Activated CD8-positive, alpha-beta memory T cell treated with anti-CD3 and anti-CD28 coated beads, Interleukin-2, amount 50 U/mL, for 24 hours (primary cell): ENCODE data around the gene GNAI2.
"Not testable (repeated sequence)": the region's sequence is repeated elsewhere in the genome, so short reads cannot be mapped to it uniquely, and the experiment has no call there.

Experiments
- DNase-seq: peaks from one replicate; pipeline ENCODE4 v3.0.0-alpha.2; 2020; ENCODE audit errors: extremely low read depth

Gene GNAI2

DNA sequence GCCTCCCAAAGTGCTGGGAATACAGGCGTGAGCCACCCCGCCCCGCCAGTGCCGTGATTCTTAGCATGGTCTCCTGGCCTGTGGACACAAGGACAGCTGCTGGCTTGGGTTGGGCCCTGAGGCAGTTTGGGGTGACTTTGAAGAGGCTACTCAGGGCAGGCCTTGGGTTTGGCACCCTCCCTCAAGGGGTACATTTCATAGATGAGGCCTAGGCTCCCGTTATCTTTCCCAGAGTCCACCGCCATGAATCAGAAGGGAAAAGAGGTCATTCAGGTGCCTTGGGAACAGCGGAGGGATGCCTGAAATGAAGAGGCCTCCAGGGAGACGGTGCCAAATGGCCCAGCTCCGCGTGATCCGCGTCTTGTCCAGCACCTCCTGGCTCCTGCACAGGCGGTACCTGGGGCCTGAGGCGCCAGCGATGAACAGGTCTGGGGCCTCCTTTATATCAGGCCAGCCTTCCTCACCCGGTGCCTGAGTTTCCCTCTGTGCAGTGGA lies 9.3 kb downstream of the GNAI2 start:
- DNase-seq: no peak

- DNase-seq: peak; percentile 83
These were observed 10.0 kb downstream of the GNAI2 start for GRCh38 chr3:50245831-50246516.

DNA sequence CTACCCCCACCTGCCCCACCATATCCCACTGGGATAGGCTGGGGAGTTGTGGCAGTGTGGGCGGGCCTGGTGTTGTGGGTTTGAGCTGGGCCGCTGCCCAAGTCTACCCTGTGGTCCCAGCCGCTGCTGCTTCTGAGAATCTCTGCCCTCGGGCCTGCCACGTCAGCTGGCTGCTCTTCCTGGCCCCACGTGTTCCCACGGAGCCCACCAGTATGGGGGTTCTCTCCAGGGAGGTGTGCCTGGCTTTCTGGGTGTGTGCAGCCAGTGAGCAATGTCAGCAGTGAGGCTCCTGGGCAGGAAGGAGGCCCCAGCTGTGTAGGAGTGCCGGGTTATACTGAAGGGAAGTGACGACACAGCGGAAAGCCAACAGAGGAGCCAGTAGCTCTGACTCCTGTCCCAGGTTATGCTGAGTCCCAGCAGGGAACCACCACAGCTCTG lies 10.5 kb downstream of the GNAI2 start:
- DNase-seq: peak; percentile 81

DNA sequence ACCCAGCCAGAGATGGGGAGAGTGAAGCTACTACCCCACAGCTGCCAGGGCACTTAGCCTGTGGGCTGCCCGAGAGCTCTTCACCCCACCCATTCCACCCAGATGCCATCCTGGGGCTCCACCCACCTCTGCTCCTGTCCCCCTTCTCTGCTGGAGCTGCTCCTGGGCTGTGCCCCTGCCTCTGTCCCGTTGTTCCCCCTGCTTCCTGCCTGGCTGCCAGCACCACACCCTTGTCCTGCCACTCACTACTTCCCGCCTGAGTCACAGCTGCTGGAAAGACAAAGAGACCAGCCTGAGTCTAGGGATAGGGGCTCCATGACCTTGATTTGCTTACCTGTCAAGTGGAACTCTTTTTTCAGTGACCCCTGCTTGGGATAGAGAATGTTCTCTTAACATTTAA lies 12.4 kb downstream of the GNAI2 start:
- no peak for DNase-seq

DNA sequence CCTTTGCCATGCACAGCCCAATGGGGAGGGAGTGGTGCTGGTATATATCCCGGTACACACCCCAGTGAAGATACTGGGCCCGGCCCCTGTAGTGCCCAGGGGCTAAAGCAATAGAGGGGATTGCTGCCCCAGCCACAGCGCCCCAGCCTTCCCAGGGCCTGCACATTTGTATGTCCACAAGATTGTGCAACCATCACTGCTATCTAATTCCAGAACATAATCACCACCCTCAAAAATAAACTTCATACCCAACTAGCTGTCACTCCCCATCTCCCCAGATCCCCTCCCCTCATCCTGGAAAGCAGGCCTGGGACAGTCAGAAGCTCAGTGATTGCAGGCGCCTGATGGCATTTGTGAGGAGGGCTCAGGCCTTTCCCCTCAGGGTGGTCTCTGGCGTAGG lies 13.5 kb downstream of the GNAI2 start:
- DNase-seq: no peak

GRCh38 chr3:50250514-50250913 lies 14.5 kb downstream of the GNAI2 start:
- no peak for DNase-seq

- no peak for DNase-seq
These were observed 15.2 kb downstream of the GNAI2 start for GRCh38 chr3:50251220-50251619.

- no peak for DNase-seq
These were observed 18.7 kb downstream of the GNAI2 start for GRCh38 chr3:50254577-50255250.

DNA sequence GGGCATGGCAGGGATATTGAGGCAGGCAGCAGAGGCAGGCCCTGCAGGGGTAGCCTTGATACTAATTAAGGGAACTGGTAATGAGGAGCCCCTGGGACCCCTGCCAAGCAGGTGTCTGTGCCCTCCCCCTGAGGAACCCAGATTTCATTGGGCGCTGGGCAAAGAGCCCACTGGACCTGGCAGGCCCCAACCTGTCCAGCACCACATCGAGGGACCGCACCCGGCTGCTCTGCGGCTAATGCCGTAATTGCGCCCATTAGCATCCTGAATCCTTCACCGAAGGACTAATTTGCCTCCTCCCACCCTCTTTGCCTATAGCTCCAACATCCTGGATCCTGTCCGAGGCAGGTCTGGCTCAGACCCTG lies 19.2 kb downstream of the GNAI2 start:
- DNase-seq: no peak

GRCh38 chr3:50256978-50257890 lies 21.2 kb downstream of the GNAI2 start:
- DNase-seq: no peak

GRCh38 chr3:50258029-50258680 lies 22.2 kb downstream of the GNAI2 start:
- no peak for DNase-seq

GRCh38 chr3:50258979-50259378 lies 23.0 kb downstream of the GNAI2 start:
- no peak for DNase-seq

GRCh38 chr3:50259432-50260026 lies 23.5 kb downstream of the GNAI2 start:
- no peak for DNase-seq

DNA sequence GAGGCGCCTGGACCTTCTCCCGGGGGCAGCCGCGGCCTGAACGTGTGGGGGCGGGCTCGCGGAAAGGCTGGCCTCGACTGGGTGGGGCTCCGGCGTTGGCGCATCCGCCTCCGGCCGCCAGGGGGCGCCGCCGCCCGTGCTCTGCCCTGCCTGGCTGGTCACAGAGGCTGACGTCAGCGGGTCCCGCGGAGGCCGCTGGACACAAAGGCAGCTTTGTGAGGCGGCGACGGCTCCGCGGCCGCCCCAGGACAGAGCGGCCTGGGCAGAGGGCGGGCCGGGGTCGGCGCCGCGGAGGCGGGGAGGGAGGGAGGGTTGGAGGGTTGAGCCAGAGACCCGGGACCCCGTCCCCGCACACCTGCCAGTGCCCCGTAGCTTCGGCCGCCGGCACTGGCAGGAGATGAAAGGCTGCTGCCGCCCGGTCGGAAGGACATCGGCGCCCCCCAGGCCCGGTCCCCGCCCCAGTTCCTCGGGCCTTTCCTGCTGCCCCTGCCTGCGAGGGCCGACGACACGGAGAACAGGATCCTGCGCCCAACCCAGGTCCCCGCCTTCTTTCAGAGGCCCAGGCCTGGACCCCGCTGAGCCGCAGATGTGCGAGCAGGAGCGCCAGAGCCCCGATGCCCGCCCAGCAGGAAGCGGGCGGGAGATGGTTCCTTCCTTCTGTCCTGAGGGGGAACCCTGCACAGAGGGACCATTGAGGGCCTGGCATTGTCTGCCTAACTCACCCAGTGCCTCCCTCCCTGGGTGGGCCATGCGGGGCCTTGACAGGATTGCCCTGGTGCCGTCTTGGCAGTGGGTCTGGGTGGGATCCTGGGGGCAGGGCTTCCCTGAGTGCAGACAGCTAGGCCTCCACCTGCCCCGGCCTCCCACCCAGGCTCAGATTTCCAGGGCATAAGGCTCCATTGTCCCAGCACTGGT lies 24.3 kb downstream of the GNAI2 start:
- no peak for DNase-seq

DNA sequence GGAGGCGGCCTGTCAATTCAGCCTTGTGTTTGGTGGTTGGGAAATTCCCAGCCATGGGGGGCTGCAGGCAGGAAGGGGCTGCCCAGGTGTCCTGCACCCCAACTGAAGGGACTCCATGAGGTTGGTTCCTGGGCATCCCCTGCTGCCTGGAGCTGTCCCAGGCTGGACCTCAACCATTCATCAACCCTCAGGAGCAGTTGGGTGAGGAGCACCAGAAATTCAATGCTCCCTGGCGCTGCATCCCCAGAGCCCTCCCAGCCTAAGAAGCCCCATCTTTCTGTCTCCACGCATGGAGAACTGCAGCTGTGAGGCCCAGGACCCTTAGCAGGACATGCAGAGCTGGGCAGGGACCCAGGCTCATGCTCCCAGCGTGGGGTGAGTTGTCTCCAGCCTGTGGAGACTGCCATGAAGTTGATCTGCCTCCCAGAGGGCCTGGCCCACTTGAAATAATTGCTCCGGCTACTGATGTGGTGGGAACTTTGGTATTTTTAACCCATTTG lies 25.0 kb downstream of the GNAI2 start:
- no peak for DNase-seq

- no peak for DNase-seq
These were observed 25.5 kb downstream of the GNAI2 start for GRCh38 chr3:50261505-50261904.

DNA sequence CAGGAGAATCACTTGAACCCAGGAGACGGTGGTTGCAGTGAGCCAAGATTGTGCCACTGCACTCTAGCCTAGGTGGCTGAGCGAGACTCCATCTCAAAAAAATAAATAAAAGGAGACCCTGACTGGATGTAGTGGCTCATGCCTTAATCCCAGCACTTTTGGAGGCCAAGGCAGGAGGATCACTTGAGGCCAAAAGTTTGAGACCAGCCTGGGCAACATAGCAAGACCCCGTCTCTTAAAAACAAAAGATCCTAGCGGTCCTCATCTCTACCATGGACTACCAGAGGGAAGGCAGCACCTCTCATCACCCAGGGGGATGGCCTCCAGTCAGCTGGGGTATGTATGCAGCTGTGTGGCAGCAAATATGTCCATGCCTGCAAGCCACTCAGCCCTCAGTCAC lies 26.2 kb downstream of the GNAI2 start:
- not testable (repeated sequence) for DNase-seq

GRCh38 chr3:50262778-50263177 lies 26.8 kb downstream of the GNAI2 start:
- DNase-seq: no peak

DNA sequence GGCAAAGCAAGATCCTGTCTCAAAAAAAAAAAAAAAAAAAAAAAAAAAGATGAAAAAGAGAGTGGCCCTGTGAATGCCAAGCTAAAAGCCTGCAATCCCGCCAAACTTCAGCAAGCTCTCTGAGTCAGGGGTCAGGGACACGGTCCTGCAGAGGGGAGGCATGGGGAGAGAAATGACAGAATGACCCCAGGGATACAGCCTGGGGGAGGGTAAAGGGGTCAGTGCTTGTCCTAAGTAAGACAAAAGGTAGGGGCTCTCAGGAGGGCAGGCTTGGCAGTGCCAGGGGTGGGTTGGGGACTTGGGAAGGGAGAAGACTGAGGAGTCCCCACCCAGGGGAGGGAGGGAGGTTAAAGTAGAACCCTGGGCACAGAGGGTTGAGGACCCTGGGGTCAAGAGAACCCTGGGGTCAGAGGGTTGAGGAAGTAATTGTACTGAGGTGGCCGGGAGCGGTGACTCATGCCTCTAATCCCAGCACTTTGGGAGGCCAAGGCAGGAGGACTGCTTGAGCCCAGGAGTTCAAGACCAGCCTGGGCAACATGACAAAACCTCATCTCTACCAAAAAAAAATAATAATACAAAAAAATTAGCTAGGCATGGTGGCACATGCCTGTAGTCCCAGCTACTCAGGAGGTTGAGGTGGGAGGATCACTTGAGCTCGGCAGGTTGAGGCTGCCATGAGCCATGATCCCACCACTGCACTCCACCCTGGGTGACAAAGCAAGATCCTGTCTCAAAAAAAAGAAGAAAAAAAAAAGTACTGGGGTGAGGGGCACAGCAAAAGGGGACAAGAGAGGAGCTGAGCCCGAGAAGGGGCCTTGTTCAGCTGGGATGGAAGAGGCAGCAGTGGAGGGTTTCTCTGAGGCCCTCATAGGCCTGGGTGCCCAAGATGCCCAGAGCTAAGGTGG lies 27.7 kb downstream of the GNAI2 start:
- no peak for DNase-seq
